ENCODE measurements around the gene MLPH.

Gene MLPH

DNA sequence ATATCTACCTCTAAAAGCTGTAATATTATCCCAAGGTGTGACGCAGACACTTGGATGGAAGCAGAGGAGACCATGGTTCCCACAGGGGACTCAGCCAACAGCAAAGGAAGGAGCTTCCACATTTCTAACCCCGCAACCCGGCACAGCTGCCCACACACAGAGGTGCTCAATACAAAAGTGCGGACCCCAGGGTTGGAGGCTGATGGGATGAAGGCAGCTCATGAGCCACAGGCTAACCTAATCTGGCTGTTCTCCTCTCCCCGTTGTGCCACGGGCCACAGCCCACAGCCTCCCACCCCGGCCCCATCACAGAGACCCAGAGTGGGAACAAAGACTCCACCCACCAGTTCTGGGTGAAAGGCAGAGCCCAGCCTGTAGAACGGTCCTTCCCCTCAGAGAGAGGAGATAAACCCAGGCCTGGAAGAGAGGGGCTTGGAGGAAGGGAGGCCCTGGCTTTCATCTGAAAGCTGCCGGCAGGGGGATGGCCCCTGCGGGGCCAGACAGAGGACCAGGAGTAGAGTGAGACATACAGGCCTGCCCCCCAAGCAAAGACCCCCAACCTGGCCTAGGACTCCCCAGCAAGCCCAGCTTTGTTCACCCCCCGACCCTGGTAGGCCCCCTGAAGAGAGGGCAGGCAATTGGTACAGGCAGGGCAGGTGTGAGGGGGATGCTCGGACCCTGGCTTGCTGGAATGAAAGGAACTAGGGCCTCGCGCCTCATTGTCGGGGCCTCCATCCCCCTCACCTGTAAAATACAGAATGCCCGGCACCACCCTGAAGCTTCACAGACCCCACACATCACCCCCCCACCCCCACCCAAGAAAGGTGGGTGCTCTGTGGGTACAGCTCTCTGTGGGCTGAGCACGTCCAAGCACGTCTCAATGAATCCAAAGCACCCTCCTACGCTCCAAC is 96.6 kb downstream of the MLPH start:
- H3K18ac ChIP-seq (ENCODE audit: low read length), result no peak overlapping the region
- H3K14ac ChIP-seq (ENCODE audit: low read length), result no peak overlapping the region
- no peak overlapping the region for H3K9ac ChIP-seq (ENCODE audit: low read depth, low read length, poor library complexity)
- no peak overlapping the region for H3K23ac ChIP-seq (ENCODE audit: low read depth, low read length, poor library complexity)
- H3K36me3 ChIP-seq (replicated peaks in 1 of 2; ENCODE audit: control insufficient read depth in 2 of 2, insufficient read depth in 2 of 2, low read length in 2 of 2), result no peaks in the 10 kb centered on the region
- H2BK15ac ChIP-seq (ENCODE audit: low read length), result no peak overlapping the region
- DNase-seq (ENCODE audit: low spot score), result no peak
- H4K91ac ChIP-seq (ENCODE audit: low read depth, low read length, poor library complexity), result no peak overlapping the region
- no peak overlapping the region for H2BK12ac ChIP-seq (ENCODE audit: low read length)
- H4K8ac ChIP-seq (ENCODE audit: low read depth, low read length), result no peak overlapping the region
- no peak overlapping the region for H2BK120ac ChIP-seq (ENCODE audit: low read depth, low read length)
- H3K27me3 ChIP-seq (ENCODE audit: control insufficient read depth in 3 of 3, insufficient read depth in 3 of 3, low read depth in 1 of 3, low read length in 3 of 3), result peaks cover 0 to 6% (median 0%) of the 10 kb centered on the region in 3 experiments
- no peak overlapping the region for H3K4ac ChIP-seq (ENCODE audit: low read length)
- peaks cover 0 to 7% of the 10 kb centered on the region in 2 donors for H3K4me1 ChIP-seq (ENCODE audit: control insufficient read depth in 2 of 2, insufficient read depth in 1 of 2, low read depth in 1 of 2, low read length in 2 of 2)
- WGBS, 2 donors (ENCODE audit: extremely low coverage in 2 of 2, insufficient read length in 2 of 2, insufficient replicate concordance in 1 of 2), result no CpG with 5 or more reads among the region's 19 CpGs
- peaks cover 2% of the 10 kb centered on the region for H3K79me1 ChIP-seq (ENCODE audit: low read depth, low read length)
- no peak overlapping the region for H3K4me3 ChIP-seq (ENCODE audit: low read length in 2 of 2)
- peaks cover 0 to 3% of the 10 kb centered on the region in 2 donors for H3K9me3 ChIP-seq (replicated peaks in 1 of 2; ENCODE audit: control insufficient read depth in 2 of 2, insufficient read depth in 1 of 2, low read depth in 1 of 2, low read length in 2 of 2)
- no peak overlapping the region for H2AK5ac ChIP-seq (ENCODE audit: low read depth, low read length)
- H2BK5ac ChIP-seq (ENCODE audit: low read length), result no peak overlapping the region
- peak overlapping the region; percentile 25 for H2AFZ ChIP-seq (ENCODE audit: low read length)
- no peak overlapping the region for H3K27ac ChIP-seq (replicated peaks; ENCODE audit: low read length)
- H3K4me2 ChIP-seq (ENCODE audit: insufficient read depth, low read length, poor library complexity, severe bottlenecking), result no peak overlapping the region

DNA sequence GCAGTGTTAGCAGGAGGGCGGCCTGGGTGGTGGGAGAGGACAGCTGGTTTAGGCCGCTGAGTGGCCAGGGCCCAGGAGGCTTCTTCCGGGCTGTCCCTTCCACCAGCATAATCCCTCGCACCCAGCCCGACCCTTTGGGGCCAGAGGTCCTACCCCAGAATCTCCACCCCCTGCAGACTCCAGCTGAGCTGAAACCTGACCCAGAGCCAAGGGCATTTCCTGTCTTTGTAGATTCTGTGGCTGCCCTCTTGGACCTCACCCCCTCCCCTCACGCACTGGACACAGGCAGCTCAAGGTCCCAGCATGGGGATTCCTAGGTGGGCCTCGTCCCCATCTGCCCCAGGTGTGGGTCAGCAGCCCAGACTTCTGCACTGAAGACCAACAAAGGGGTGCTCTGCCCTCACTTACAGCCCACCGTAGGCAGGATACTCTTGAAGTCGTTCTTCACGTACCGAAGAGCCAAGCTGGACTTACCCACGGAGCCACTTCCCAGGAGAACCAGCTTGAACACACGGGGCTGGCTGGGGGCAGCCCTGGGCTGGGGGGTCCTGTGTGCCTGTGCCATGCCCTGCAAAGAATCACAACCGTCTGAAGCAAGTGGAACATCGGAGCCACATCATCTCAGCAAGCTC is 98.7 kb downstream of the MLPH start:
- WGBS, 2 donors (ENCODE audit: extremely low coverage in 2 of 2, insufficient read length in 2 of 2, insufficient replicate concordance in 1 of 2), result no CpG with 5 or more reads among the region's 15 CpGs

DNA sequence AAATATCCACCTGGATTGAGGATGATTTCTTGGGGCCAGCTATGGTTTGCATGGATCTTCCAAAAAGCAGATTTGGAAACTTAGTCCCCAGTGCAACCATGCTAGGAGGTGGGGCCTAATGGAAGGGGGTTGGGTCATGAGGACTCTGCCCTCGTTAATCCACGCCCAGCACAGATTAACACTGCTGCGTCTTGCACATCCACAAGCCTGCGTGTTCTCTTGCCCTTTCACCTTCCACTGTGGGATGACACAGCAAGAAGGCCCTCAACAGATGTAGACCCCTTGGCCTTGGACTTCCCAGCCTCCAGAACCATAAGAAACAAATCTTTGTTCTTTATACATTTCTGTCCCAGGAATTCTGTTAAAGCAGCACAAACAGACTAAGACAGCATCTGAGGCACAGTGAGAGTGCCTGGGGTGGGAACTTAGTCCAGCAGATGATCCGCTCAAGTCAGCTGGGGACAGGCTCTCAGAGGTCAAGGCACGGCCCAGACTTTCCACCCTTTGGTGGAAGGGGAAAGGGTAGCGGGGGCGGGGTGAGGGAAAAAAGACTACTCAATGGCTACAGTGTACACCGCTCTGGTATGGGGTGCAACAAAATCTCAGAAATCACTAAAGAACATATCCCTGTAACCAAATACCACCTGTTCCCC is 101.1 kb downstream of the MLPH start:
- H3K4me3 ChIP-seq (ENCODE audit: low read length in 2 of 2), result no peak overlapping the region
- no peak overlapping the region for H2AK5ac ChIP-seq (ENCODE audit: low read depth, low read length)
- H3K36me3 ChIP-seq (replicated peaks in 1 of 2; ENCODE audit: control insufficient read depth in 2 of 2, insufficient read depth in 2 of 2, low read length in 2 of 2), result no peaks in the 10 kb centered on the region
- no peak overlapping the region for H3K18ac ChIP-seq (ENCODE audit: low read length)
- no peak overlapping the region for H2AFZ ChIP-seq (ENCODE audit: low read length)
- DNase-seq (ENCODE audit: low spot score), result no peak
- no peak overlapping the region for H3K27ac ChIP-seq (replicated peaks; ENCODE audit: low read length)
- H3K4ac ChIP-seq (ENCODE audit: low read length), result no peak overlapping the region
- no peak overlapping the region for H2BK120ac ChIP-seq (ENCODE audit: low read depth, low read length)
- H2BK5ac ChIP-seq (ENCODE audit: low read length), result no peak overlapping the region
- peaks cover 0 to 2% of the 10 kb centered on the region in 2 donors for H3K4me1 ChIP-seq (ENCODE audit: control insufficient read depth in 2 of 2, insufficient read depth in 1 of 2, low read depth in 1 of 2, low read length in 2 of 2)
- H3K27me3 ChIP-seq (ENCODE audit: control insufficient read depth in 3 of 3, insufficient read depth in 3 of 3, low read depth in 1 of 3, low read length in 3 of 3), result peaks cover 0 to 5% (median 4%) of the 10 kb centered on the region in 3 experiments
- H2BK15ac ChIP-seq (ENCODE audit: low read length), result no peak overlapping the region
- no peak overlapping the region for H3K9ac ChIP-seq (ENCODE audit: low read depth, low read length, poor library complexity)
- no peak overlapping the region for H4K91ac ChIP-seq (ENCODE audit: low read depth, low read length, poor library complexity)
- WGBS, 2 donors (ENCODE audit: extremely low coverage in 2 of 2, insufficient read length in 2 of 2, insufficient replicate concordance in 1 of 2), result no CpG with 5 or more reads among the region's 9 CpGs
- H3K79me1 ChIP-seq (ENCODE audit: low read depth, low read length), result peaks cover 2% of the 10 kb centered on the region
- no peak overlapping the region for H3K14ac ChIP-seq (ENCODE audit: low read length)
- peaks cover 0 to 3% of the 10 kb centered on the region in 2 donors for H3K9me3 ChIP-seq (replicated peaks in 1 of 2; ENCODE audit: control insufficient read depth in 2 of 2, insufficient read depth in 1 of 2, low read depth in 1 of 2, low read length in 2 of 2)
- no peak overlapping the region for H2BK12ac ChIP-seq (ENCODE audit: low read length)
- H4K8ac ChIP-seq (ENCODE audit: low read depth, low read length), result no peak overlapping the region
- no peak overlapping the region for H3K4me2 ChIP-seq (ENCODE audit: insufficient read depth, low read length, poor library complexity, severe bottlenecking)
- no peak overlapping the region for H3K23ac ChIP-seq (ENCODE audit: low read depth, low read length, poor library complexity)

More for the DNA sequence above, 98.7 kb downstream of the MLPH start:
- Histone ChIP-seq H2BK12ac (ENCODE audit: low read length) (no peak overlapping the region), H3K4me2 (ENCODE audit: insufficient read depth, low read length, poor library complexity, severe bottlenecking) (no peak overlapping the region), H3K23ac (ENCODE audit: low read depth, low read length, poor library complexity) (no peak overlapping the region), H2BK120ac (ENCODE audit: low read depth, low read length) (no peak overlapping the region), H4K91ac (ENCODE audit: low read depth, low read length, poor library complexity) (peak overlapping the region; percentile 48), H3K27ac (replicated peaks; ENCODE audit: low read length) (no peak overlapping the region), H2AFZ (ENCODE audit: low read length) (no peak overlapping the region), H2AK5ac (ENCODE audit: low read depth, low read length) (peak overlapping the region; percentile 73), H3K9me3 (replicated peaks in 1 of 2; ENCODE audit: control insufficient read depth in 2 of 2, insufficient read depth in 1 of 2, low read depth in 1 of 2, low read length in 2 of 2) (peaks cover 0 to 3% of the 10 kb centered on the region in 2 donors), H3K27me3 (ENCODE audit: control insufficient read depth in 3 of 3, insufficient read depth in 3 of 3, low read depth in 1 of 3, low read length in 3 of 3) (no peaks in the 10 kb centered on the region), H2BK5ac (ENCODE audit: low read length) (no peak overlapping the region), H2BK15ac (ENCODE audit: low read length) (no peak overlapping the region), H3K4ac (ENCODE audit: low read length) (no peak overlapping the region), H4K8ac (ENCODE audit: low read depth, low read length) (no peak overlapping the region), H3K36me3 (replicated peaks in 1 of 2; ENCODE audit: control insufficient read depth in 2 of 2, insufficient read depth in 2 of 2, low read length in 2 of 2) (no peaks in the 10 kb centered on the region), H3K4me3 (ENCODE audit: low read length in 2 of 2) (no peak overlapping the region), H3K18ac (ENCODE audit: low read length) (peak overlapping the region; percentile 44), H3K4me1 (ENCODE audit: control insufficient read depth in 2 of 2, insufficient read depth in 1 of 2, low read depth in 1 of 2, low read length in 2 of 2) (peaks cover 2 to 7% of the 10 kb centered on the region in 2 donors), H3K9ac (ENCODE audit: low read depth, low read length, poor library complexity) (no peak overlapping the region), H3K14ac (ENCODE audit: low read length) (no peak overlapping the region), H3K79me1 (ENCODE audit: low read depth, low read length) (peaks cover 2% of the 10 kb centered on the region)
- no peak for DNase-seq (ENCODE audit: low spot score)
